HG03469 (cell line): Measurements from ENCODE around the gene TBX1.

Experiments used
- ATAC-seq: cut with Tn5 transposase; IDR thresholded peaks from one replicate; pipeline ENCODE4 v1.9.1; 2021; ENCODE audit warnings: mild to moderate bottlenecking, moderate library complexity, moderate number of reproducible peaks; ENCODE audit not compliant: unreplicated experiment

Gene TBX1

DNA sequence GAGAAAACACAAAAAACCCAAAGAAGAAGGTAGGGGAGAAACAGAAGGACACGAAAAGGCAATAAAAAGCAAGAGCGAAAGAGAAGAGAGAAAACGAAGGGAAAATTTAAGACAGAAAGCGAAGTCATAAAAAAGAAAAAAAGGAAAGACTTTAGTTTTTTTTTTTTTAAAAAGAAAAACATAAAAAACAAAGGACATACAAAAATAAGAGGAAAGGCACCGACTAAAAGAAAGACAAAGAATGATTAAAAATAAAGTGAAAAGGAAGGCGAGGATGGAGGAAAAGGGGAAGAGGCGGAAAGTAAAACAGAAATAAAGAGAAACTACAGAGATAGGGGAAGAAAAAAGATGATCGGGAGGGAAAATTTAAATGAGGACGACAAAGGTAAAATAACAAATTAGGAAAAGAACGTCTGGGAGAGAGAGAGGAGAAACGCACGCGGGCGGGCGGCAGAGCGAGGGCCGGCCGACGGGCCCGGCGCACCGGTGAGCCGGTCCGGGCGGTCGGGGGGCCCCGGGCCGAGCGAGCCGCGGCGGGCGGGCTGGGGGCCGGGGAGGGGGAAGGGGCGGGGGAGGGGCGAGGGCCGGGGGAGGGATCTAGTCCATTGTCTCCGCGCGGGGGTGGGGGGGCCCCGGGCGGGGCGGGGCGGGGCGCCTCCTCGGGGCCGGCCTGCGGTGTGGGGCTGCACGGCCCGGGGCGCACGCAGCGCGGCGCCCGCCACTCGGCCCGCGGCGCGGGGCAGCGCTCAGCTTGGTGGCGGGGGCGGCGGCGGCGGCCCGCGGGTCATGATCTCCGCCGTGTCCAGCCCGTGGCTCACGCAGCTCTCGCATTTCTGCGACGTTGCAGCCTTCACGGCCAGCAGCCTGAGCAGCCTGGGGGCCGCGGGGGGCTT is at the start of gene TBX1:
Gene TBX1 (plus strand): TSS at position 721 of the 893 bp plus-strand sequence. CDS start 66 bp downstream, at position 787.
- ATAC-seq, result no peak

GRCh38 chr22:19713245-19713644 is 47.3 kb upstream of the TBX1 start:
- no peak for ATAC-seq

GRCh38 chr22:19713650-19714311 is 46.8 kb upstream of the TBX1 start:
- no peak for ATAC-seq

GRCh38 chr22:19714312-19715187 is 46.0 kb upstream of the TBX1 start, which contains the start of gene SEPTIN5:
Gene SEPTIN5, plus strand, starts transcription at chr22:19714503. Its CDS starts 86 bp downstream, at chr22:19714589.
- no peak for ATAC-seq

GRCh38 chr22:19715188-19715930 is 45.2 kb upstream of the TBX1 start:
- ATAC-seq, result no peak

DNA sequence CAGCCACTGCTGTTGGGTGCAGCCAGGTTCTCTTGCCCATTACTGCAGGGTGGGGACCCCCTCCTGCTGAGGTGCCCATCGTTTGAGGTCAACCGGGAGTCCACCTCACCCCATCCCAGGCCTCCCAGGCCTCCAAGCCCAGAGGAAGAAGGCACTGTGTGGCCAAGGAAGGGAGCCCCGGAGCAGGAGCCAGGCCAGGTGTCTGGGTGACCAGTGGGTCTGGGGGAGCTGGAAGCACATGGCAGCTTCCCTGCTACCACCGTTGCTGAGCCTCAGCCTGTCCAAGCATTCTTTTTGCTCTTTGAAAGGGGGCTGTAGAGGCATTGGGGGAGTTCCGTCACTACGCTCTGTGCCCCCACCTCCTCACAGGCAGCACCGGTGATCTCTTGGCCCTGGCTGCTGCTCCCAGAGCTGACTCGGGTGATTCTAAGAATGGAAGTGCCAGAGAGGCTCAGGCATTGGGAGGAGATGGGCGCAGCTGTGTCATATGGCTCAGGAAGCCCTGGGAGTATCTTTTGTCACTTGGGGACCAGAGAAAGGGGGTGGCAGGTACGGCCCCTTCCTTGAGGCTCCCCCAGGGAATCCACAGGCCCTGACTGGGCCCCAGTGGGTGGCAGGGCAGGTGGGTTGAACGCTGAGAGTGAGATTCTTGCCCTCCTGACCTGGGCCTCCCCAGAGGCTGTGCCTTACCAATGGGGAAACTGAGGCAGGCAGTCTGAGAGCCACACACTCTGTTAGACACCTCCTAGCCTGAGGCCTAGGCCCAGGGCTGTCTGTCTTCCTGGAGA is 44.3 kb upstream of the TBX1 start:
- ATAC-seq, result no peak

- no peak for ATAC-seq
Measured at GRCh38 chr22:19716829-19717105, 43.8 kb upstream of the TBX1 start.

GRCh38 chr22:19717181-19717580 is 43.4 kb upstream of the TBX1 start:
- no peak for ATAC-seq

- ATAC-seq, result no peak
Measured at GRCh38 chr22:19717691-19718455, 42.7 kb upstream of the TBX1 start.

DNA sequence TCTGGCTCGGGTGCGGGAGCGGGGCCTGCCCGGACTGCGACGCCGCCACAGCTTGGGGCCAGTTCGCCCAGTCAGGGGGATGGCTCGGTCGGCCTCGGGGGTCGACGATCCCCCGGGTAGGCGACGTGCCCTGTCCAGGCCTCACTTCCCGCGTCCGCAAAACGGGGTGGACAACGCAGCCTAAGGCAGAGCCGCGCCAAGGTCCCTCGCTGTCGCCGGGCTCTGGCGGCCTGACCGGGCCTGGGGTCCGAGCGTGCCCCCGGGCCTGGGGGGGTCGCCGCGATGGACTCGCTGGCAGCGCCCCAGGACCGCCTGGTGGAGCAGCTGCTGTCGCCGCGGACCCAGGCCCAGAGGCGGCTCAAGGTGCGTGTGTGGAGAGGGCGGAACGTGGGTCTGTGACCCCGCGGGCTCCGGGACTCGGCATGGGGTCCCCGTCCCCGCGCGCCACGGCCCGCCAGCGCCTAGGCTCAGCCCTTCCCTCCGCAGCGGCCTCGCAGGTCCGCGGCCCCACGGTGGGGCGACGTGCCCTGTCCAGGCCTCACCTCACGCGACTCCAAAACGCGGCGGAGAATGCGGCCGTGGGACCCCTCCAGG is 42.0 kb upstream of the TBX1 start:
- no peak for ATAC-seq

DNA sequence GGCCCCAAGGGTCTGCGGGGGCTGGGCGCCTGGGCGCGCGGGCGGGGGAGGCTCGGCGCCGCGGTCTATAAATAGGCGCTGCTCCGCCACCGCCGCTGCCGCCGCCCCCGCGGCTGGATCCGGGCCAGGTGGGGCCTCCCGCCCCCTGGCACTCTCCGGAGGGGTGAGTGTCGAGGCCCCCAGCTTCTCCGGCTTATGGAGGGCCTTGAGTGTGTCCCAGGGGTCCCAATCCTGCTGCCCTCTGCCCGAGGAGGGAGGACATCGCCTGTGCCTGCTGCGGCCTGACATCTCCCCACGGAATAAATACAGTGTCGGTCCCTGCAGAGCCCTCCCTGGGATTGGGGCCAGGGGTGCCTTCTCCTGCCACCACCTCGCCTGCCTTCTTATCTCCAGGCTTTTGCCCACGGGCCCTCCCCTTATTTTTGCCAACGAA is 41.5 kb upstream of the TBX1 start:
- ATAC-seq, result no peak

DNA sequence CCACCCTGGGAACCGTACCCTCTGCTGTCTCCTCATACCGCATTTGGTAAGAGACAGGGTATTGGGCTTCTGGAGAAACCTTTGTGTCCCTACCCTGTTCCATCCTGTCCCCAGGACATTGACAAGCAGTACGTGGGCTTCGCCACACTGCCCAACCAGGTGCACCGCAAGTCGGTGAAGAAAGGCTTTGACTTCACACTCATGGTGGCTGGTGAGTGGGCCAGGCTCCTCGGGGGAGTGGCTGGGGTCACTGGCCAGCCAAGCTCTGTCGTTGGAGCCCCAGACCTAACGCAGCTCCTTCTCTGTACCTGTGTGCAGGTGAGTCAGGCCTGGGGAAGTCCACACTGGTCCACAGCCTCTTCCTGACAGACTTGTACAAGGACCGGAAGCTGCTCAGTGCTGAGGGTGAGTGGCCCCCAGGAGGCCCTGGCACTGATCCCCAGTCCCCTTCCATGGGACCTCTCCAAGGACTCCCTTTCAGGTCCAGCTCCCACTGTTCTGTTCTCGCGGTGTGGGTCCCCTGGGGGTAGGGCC is 41.0 kb upstream of the TBX1 start:
- ATAC-seq, result no peak

DNA sequence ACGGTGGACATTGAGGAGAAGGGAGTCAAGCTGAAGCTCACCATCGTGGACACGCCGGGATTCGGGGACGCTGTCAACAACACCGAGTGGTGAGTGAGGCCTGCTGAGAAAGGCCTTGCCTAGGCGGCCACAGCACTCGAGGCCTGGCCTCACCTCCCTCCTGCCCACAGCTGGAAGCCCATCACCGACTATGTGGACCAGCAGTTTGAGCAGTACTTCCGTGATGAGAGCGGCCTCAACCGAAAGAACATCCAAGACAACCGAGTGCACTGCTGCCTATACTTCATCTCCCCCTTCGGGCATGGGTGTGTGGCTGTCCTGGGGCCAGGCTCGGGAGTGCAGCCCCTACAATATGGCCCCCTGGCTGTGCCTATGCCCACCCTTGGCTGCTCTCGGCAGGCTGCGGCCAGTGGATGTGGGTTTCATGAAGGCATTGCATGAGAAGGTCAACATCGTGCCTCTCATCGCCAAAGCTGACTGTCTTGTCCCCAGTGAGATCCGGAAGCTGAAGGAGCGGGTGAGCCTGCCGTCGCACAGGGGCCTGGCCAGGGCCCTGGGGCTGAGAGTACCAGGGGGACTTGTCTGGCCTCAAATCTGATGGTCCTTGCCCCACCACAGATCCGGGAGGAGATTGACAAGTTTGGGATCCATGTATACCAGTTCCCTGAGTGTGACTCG is 40.3 kb upstream of the TBX1 start:
- ATAC-seq, result no peak

DNA sequence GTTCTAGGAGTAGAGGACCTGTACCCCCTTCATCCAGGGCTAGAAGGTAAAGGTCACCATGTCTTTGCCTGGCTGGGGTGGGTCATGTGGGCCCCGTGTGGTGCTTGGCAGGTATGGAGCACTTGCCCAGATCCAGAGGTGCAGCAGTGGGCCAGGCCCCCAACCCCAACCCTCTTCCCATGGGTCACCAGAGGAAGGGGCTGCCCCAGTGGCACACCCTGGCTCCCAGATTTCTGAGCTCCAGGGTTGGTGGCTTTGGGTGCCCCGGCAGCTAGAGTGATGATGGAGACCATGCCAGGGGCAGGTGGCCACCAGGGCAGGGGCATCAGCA is 39.6 kb upstream of the TBX1 start:
- no peak for ATAC-seq

DNA sequence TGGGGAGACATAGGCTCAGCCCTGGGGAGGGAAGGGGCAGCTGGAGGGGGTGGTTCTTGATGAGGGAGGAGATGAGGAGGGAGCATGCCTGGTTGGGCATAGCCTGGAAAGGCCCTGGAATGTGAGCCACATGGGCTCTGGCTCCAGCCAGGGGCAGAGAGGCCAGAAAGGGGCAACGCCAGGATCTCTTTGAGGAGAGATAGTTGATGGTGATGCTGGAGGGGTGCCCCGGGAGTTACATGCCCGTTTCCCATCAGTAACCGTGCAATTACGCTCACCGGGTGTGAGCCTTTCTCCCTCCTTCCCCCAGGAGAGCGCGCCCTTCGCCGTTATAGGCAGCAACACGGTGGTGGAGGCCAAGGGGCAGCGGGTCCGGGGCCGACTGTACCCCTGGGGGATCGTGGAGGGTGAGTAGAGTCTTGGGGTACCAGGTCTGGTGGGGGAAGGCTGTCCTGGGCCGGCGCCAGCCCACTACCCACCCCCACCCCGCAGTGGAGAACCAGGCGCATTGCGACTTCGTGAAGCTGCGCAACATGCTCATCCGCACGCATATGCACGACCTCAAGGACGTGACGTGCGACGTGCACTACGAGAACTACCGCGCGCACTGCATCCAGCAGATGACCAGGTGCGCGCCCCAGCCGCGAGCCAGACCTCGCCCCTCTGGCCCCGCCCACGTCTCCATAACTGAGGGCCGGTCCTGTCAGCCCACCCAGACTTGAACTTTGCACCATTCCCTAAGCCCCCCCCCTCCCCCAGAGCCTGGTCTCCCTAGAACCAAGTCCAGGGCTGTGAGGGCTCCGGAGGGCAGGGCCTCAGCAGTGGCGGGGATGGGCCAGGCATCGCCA is 39.0 kb upstream of the TBX1 start:
- ATAC-seq, result no peak

DNA sequence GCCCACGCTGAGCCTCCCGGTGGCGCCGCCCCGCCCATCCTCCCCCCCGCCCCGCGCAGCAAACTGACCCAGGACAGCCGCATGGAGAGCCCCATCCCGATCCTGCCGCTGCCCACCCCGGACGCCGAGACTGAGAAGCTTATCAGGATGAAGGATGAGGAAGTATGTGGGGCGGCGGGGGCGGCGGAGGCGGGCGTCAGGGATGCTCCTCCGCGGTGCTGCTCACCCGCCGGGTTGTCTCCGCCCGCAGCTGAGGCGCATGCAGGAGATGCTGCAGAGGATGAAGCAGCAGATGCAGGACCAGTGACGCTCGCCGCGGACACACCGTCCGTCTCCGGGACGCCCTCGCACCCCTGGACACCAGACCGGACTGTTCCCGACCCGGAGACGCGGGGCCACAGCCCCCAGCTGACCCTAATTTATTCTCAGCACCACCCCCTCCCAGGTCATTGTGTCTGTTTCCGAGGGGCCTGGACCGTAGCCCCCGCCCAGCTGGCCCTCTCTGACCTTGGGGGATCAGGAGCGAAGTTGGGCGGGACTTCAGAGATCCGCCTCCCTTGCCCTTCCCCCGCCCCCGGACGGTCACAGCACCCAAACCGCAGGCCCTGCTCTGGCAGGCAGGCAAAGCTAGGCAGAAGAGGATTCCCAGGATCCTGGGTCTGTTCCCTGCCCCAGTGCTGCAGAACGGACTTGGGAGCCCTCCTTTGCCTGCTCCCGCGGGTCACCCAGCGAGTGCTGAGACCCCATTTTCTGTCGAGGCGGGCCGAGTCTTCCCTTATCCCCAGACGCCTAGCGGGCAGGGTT is 38.2 kb upstream of the TBX1 start:
- ATAC-seq, result no peak

DNA sequence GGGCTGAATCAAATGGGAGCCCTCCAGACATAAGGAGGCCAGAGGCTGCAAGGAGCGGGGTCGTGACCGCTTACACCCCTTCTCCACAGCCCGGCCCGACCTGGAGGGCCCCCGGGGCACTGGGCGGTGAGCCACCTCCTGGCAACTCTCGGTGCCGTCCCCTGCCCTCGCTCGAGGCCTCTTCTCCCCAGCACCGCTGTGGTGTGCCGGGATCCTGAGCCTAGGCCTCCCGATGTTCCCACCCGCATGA is 37.7 kb upstream of the TBX1 start:
- no peak for ATAC-seq
